Measurements from ENCODE around the gene CYP4A22.

- no peak for TF ChIP-seq RXRA (IDR thresholded peaks at IDR 0.05; ENCODE audit: borderline replicate concordance, low read depth)
- no peak for TF ChIP-seq PBX3 (IDR thresholded peaks at IDR 0.05)
- no peak for TF ChIP-seq CTCF (IDR thresholded peaks at IDR 0.05)
- TF ChIP-seq, protein P1, sequence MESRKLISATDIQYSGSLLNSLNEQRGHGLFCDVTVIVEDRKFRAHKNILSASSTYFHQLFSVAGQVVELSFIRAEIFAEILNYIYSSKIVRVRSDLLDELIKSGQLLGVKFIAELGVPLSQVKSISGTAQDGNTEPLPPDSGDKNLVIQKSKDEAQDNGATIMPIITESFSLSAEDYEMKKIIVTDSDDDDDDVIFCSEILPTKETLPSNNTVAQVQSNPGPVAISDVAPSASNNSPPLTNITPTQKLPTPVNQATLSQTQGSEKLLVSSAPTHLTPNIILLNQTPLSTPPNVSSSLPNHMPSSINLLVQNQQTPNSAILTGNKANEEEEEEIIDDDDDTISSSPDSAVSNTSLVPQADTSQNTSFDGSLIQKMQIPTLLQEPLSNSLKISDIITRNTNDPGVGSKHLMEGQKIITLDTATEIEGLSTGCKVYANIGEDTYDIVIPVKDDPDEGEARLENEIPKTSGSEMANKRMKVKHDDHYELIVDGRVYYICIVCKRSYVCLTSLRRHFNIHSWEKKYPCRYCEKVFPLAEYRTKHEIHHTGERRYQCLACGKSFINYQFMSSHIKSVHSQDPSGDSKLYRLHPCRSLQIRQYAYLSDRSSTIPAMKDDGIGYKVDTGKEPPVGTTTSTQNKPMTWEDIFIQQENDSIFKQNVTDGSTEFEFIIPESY (IDR thresholded peaks at IDR 0.05; ENCODE audit: borderline replicate concordance, low read depth), result no peak
- no peak for TF ChIP-seq RCOR1 (IDR thresholded peaks at IDR 0.05; ENCODE audit: low read length)
- TF ChIP-seq POLR2AphosphoS5 (IDR thresholded peaks at IDR 0.05; ENCODE audit: low read depth, low read length), result no peak
- no peak for TF ChIP-seq RFX5 (IDR thresholded peaks at IDR 0.05; ENCODE audit: low read length)
- no peak for TF ChIP-seq CHD2 (IDR thresholded peaks at IDR 0.05; ENCODE audit: low read length, partially characterized antibody)
- TF ChIP-seq, protein P2, sequence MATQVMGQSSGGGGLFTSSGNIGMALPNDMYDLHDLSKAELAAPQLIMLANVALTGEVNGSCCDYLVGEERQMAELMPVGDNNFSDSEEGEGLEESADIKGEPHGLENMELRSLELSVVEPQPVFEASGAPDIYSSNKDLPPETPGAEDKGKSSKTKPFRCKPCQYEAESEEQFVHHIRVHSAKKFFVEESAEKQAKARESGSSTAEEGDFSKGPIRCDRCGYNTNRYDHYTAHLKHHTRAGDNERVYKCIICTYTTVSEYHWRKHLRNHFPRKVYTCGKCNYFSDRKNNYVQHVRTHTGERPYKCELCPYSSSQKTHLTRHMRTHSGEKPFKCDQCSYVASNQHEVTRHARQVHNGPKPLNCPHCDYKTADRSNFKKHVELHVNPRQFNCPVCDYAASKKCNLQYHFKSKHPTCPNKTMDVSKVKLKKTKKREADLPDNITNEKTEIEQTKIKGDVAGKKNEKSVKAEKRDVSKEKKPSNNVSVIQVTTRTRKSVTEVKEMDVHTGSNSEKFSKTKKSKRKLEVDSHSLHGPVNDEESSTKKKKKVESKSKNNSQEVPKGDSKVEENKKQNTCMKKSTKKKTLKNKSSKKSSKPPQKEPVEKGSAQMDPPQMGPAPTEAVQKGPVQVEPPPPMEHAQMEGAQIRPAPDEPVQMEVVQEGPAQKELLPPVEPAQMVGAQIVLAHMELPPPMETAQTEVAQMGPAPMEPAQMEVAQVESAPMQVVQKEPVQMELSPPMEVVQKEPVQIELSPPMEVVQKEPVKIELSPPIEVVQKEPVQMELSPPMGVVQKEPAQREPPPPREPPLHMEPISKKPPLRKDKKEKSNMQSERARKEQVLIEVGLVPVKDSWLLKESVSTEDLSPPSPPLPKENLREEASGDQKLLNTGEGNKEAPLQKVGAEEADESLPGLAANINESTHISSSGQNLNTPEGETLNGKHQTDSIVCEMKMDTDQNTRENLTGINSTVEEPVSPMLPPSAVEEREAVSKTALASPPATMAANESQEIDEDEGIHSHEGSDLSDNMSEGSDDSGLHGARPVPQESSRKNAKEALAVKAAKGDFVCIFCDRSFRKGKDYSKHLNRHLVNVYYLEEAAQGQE (IDR thresholded peaks at IDR 0.05; ENCODE audit: low read depth, low read length), result no peak
- no peak for TF ChIP-seq MXI1 (IDR thresholded peaks at IDR 0.05; ENCODE audit: low read depth, low read length)
- TF ChIP-seq IRF3 (IDR thresholded peaks at IDR 0.05; ENCODE audit: low read depth, low read length), result no peak
- TF ChIP-seq JUND (IDR thresholded peaks at IDR 0.05), result no peak
Observed at GRCh38 chr1:47137198-47137597, at the start of gene CYP4A22.

Data from SK-N-SH (cell line).